Lung (tissue), 12 donors: ENCODE measurements around the gene ELOVL1. TPM values are rescaled to one million over a fixed set of nuclear protein-coding genes. Genes with fewer than 3 reads are reported as not detected.

Experiments
- ATAC-seq: fragments of 200-7000 bp; cut with Tn5 transposase; one replicate; pipeline ENCODE4 v1.9.1; 2020; ENCODE audit warnings: moderate number of reproducible peaks; ENCODE audit not compliant: insufficient read depth, low FRiP score
- DNase-seq, 3 donors: peaks; one replicate each; pipeline ENCODE4 v3.0.0-alpha.2; 2013 to 2017
- H3K27ac ChIP-seq, 2 donors: one replicate each; pipeline ENCODE4 v1.5.1; 2013; ENCODE audit warnings: mild to moderate bottlenecking in 2 of 2, moderate library complexity in 2 of 2, control low read depth in 1 of 2, inconsistent platforms in 1 of 2, low read depth in 1 of 2, low read length in 1 of 2
- H3K27me3 ChIP-seq, 3 donors: one replicate each; pipeline ENCODE4 v1.5.1; 2013; ENCODE audit warnings: low read length in 2 of 3; ENCODE audit not compliant: control insufficient read depth in 3 of 3, insufficient read depth in 3 of 3
- H3K36me3 ChIP-seq, 4 donors: one replicate each; pipeline ENCODE4 v1.5.1; 2013; ENCODE audit warnings: low read length in 4 of 4, mild to moderate bottlenecking in 1 of 4, moderate library complexity in 1 of 4; ENCODE audit not compliant: control insufficient read depth in 4 of 4, insufficient read depth in 4 of 4
- H3K4me1 ChIP-seq, 5 donors: one replicate each; pipeline ENCODE4 v1.5.1; 2013; ENCODE audit warnings: low read length in 5 of 5, mild to moderate bottlenecking in 2 of 5, moderate library complexity in 1 of 5; ENCODE audit not compliant: control insufficient read depth in 5 of 5, insufficient read depth in 5 of 5
- H3K4me3 ChIP-seq: one replicate; pipeline ENCODE4 v1.5.1; 2013; ENCODE audit warnings: mild to moderate bottlenecking, control low read depth, moderate library complexity
- H3K9ac ChIP-seq, 2 donors: one replicate each; pipeline ENCODE4 v1.5.1; 2013; ENCODE audit warnings: low read length in 2 of 2, control low read depth in 1 of 2; ENCODE audit not compliant: insufficient read depth in 1 of 2
- H3K9me3 ChIP-seq, 4 donors: one replicate each; pipeline ENCODE4 v1.5.1; 2013; ENCODE audit warnings: low read length in 3 of 4, mild to moderate bottlenecking in 1 of 4, moderate library complexity in 1 of 4; ENCODE audit not compliant: control insufficient read depth in 4 of 4, insufficient read depth in 3 of 4
- WGBS, 2 donors: extraction: QIAGEN DNeasy Blood & Tissue Kit; methylation state at CpG; one replicate each; pipeline ENCODE4 v1.1.7; 2013; 5-methylcytosine and 5-hydroxymethylcytosine counted together
- polyA plus RNA-seq, 2 donors: library from polyadenylated mRNA; stranded (reverse); fragments of 200-250 nt; gene quantifications; one replicate each; pipeline ENCODE4 v1.2.1, GENCODE V29; 2013
- total RNA-seq, 2 donors: library from RNA; depleted of rRNA in 1 of 2; stranded (reverse); fragments of >200 nt in 1 of 2; gene quantifications; one replicate each; pipeline ENCODE4 v1.2.1, GENCODE V29; 2014 to 2021
- TF ChIP-seq, protein P1 (sequence below): IDR thresholded peaks from 2 replicates; pipeline ENCODE4 v1.5.1; 2012; ENCODE audit warnings: mild to moderate bottlenecking; ENCODE audit errors: control extremely low read depth, extremely low read depth
- donor health status: control.
- donor health status: control.
- donor health status: Bipolar disorder and iron deficiency.
- donor health status: healthy.
- donor health status: DM: yes; HTN: yes; CAD: no.

The ELOVL1 gene
- total and polyA plus RNA-seq, 4 donors: 41.2 to 174 (median 103) TPM

DNA sequence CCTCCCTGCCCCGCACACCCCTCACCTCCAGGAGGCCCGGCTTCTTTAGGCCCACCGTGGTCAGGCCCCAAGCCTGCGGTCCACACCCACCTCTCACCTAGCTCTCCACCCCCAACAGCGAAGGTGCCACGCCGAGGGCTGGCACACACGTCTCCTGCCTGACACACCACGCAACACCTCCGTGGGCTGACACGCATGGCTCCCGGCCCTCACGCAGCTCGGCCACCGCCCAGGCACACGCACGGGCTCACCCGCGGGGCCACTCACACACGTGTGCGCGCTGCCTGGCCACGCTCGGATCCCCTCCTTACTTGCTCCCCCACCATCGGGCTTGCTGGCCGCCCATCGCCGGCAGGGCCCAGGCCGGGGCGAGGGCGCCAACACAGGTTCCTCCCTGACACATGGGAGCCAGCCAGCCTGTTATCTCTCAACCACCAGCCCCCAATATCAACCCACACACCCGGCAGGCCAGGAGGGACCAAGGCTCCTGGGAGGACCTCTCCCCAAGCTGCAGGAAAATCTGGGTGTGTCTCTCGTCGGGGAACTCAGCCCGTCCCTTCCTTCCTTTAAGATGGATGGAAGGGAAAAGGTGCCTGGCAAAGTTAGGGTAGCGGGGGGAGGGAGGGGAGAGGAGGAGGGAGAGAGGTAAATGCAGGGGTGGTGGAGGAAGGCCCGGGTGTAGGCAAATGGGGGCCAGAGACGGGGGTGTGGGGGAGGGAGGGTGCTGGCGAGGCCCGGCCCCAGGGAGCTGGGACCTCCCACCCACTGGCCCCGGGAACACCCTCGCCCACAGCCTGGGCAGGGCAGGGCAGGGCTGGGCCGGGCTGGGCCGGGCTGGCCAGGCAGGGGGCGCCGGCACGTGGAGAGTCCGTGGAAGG lies 546 bp downstream of the ELOVL1 start:
- ATAC-seq (peak; percentile 71), DNase-seq (no peak)
- Histone ChIP-seq H3K9ac (peak overlapping the region in 1 of 2 donors; percentile 58), H3K9me3 (no peaks in the 10 kb centered on the region), H3K4me3 (peak overlapping the region; percentile 88), H3K4me1 (peaks cover 3 to 20% (median 10%) of the 10 kb centered on the region in 5 donors), H3K27ac (peak overlapping the region; percentile 98), H3K36me3 (peaks cover 11 to 27% (median 20%) of the 10 kb centered on the region in 4 donors), H3K27me3 (no peaks in the 10 kb centered on the region)
- 1% methylated on average over 46 to 48 of the region's 48 CpGs for WGBS, 2 donors
- TF ChIP-seq, protein P1, sequence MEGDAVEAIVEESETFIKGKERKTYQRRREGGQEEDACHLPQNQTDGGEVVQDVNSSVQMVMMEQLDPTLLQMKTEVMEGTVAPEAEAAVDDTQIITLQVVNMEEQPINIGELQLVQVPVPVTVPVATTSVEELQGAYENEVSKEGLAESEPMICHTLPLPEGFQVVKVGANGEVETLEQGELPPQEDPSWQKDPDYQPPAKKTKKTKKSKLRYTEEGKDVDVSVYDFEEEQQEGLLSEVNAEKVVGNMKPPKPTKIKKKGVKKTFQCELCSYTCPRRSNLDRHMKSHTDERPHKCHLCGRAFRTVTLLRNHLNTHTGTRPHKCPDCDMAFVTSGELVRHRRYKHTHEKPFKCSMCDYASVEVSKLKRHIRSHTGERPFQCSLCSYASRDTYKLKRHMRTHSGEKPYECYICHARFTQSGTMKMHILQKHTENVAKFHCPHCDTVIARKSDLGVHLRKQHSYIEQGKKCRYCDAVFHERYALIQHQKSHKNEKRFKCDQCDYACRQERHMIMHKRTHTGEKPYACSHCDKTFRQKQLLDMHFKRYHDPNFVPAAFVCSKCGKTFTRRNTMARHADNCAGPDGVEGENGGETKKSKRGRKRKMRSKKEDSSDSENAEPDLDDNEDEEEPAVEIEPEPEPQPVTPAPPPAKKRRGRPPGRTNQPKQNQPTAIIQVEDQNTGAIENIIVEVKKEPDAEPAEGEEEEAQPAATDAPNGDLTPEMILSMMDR: no peak

DNA sequence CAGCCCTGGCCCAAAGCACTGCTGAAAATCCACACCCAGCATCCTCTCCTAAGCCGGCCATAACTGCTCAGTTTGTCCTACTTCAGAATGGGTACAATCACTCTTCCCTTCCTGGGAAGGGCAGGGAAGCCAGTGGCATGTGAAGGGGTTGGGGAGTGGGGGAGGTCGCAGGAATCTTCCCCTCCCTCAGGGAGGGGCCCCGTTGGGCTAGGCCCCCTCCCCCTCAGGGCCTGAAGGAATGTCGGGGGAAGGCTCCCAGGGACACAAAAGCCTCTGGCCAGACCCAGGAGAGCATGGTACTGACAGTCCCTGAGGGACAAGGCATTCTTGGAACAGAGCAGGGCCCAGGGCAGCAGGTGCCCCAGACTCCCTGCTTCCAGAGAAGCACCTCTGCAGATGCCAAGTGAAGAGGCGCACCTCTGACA lies 1.2 kb downstream of the ELOVL1 start:
- no peak for DNase-seq
- 22 to 38% methylated on average over 5 of the region's 5 CpGs for WGBS, 2 donors
- Histone ChIP-seq H3K9ac (peak overlapping the region in 1 of 2 donors; percentile 58), H3K27me3 (no peaks in the 10 kb centered on the region), H3K36me3 (peaks cover 11 to 31% (median 24%) of the 10 kb centered on the region in 4 donors), H3K27ac (peak overlapping the region in 1 of 2 donors; percentile 98), H3K4me1 (peaks cover 3 to 20% (median 10%) of the 10 kb centered on the region in 5 donors), H3K4me3 (peak overlapping the region; percentile 88), H3K9me3 (no peaks in the 10 kb centered on the region)
- ATAC-seq: no peak
- TF ChIP-seq, protein P1: no peak

DNA sequence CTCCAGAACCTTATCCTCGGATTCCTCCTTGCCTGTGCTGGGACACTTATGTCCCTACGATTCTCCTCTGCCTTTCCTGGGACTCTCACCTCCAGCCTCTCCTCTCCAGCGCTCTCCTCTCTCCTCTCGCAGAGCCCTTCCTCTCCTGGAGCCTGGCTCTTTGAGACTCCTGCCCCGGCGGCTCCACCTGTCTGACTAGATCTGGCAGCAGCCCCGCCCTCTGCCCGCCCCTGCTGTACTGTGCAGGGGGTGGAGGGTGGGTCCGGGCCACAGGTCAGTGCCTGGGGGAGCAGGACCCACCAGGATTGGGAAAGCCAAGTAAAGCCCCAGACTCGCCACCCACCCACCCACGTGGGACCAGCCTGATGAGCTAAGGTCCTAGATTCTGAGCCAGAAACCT lies 1.6 kb downstream of the ELOVL1 start:
- ATAC-seq: no peak
- H3K36me3 ChIP-seq: peaks cover 11 to 35% (median 26%) of the 10 kb centered on the region in 4 donors
- H3K4me1 ChIP-seq: peaks cover 3 to 20% (median 10%) of the 10 kb centered on the region in 5 donors
- no peaks in the 10 kb centered on the region for H3K27me3 ChIP-seq
- H3K9ac ChIP-seq: no peak overlapping the region
- TF ChIP-seq, protein P1: no peak
- WGBS, 2 donors: 56 to 72% methylated on average over 11 of the region's 11 CpGs
- peak overlapping the region in 1 of 2 donors; percentile 98 for H3K27ac ChIP-seq
- peak overlapping the region; percentile 33 for H3K4me3 ChIP-seq
- no peak for DNase-seq
- H3K9me3 ChIP-seq: no peaks in the 10 kb centered on the region
